Body of pancreas (tissue), 4 donors: ENCODE data around the gene ZMYND10.

ENCODE experiments used
- CTCF ChIP-seq, 7 experiments: fragments of 450-650 bp in 4 of 7; fragments of 200-600 bp in 3 of 7; sonication (generic) in 3 of 7; IDR thresholded peaks; one replicate each; pipeline ENCODE4 v1.5.1; 2016 to 2019; ENCODE audit warnings: antibody characterized with exemption in 7 of 7
- POLR2A ChIP-seq, 3 donors: fragments of 450-650 bp; IDR thresholded peaks; one replicate each; pipeline ENCODE4 v1.6.1; 2016; ENCODE audit warnings: antibody characterized with exemption in 3 of 3, mild to moderate bottlenecking in 2 of 3

- no peak for TF ChIP-seq POLR2A (IDR thresholded peaks at IDR 0.05)
- TF ChIP-seq CTCF (IDR thresholded peaks at IDR 0.05) = no peak
These were observed 19.4 kb downstream of the ZMYND10 start for GRCh38 chr3:50326182-50326541.
